Breast epithelium (tissue), 3 donors: ENCODE measurements around the gene SERGEF.

Experiments used
- CTCF ChIP-seq, 3 donors: fragments of 450-650 bp; IDR thresholded peaks; one replicate each; pipeline ENCODE4 v1.5.1; 2016 to 2017; ENCODE audit warnings: antibody characterized with exemption in 3 of 3, mild to moderate bottlenecking in 3 of 3, moderate library complexity in 3 of 3
- POLR2A ChIP-seq: fragments of 450-650 bp; IDR thresholded peaks from one replicate; pipeline ENCODE4 v1.6.1; 2016; ENCODE audit warnings: antibody characterized with exemption, mild to moderate bottlenecking, moderate library complexity
- POLR2AphosphoS5 ChIP-seq, 3 donors: sonication (generic); formaldehyde crosslinking; IDR thresholded peaks; one replicate each; pipeline ENCODE4 v1.6.1; 2017; ENCODE audit warnings: antibody characterized with exemption in 3 of 3

GRCh38 chr11:17861036-17861755 is 151.7 kb downstream of the SERGEF start:
- TF ChIP-seq CTCF (IDR thresholded peaks at IDR 0.05) (no peak), POLR2A (no peak), POLR2AphosphoS5 (IDR thresholded peaks at IDR 0.05) (no peak)
